Left colon (tissue), 2 donors: ENCODE measurements around the gene PDE7B. TPM values are rescaled to one million over a fixed set of nuclear protein-coding genes. Genes with fewer than 3 reads are reported as not detected.

ENCODE experiments used
- ATAC-seq: fragments of 200-7000 bp; cut with Tn5 transposase; one replicate; pipeline ENCODE4 v1.9.1; 2020; ENCODE audit warnings: mild to moderate bottlenecking, moderate library complexity
- DNase-seq, 2 donors: peaks; one replicate each; pipeline ENCODE4 v3.0.0-alpha.2; 2020
- intact Hi-C, 2 donors: fragments of 100-400 bp; cut with DNase I in 1 of 2; cut with micrococcal nuclease in 1 of 2; formaldehyde crosslinking; loops; one replicate each; pipeline versions ENCODE4 v1.11.2 to v1.14.0; 2022; cut with DNase I, micrococcal nuclease
- total RNA-seq, 2 donors: library from RNA; stranded (reverse); fragmentation: NEBNext Ultra II Directional; extraction: Animal tissue kit (Norgen Biotek cat#: 25700); gene quantifications; one replicate each; pipeline ENCODE4 v1.2.1, GENCODE V29; 2021
- donor health status: DM: no; HTN: no; CAD: no.
- donor health status: DM: yes; HTN: yes; CAD: no.

PDE7B gene
- total RNA-seq, 2 donors from 2014 or later: 1.4 to 2.5 TPM

DNA sequence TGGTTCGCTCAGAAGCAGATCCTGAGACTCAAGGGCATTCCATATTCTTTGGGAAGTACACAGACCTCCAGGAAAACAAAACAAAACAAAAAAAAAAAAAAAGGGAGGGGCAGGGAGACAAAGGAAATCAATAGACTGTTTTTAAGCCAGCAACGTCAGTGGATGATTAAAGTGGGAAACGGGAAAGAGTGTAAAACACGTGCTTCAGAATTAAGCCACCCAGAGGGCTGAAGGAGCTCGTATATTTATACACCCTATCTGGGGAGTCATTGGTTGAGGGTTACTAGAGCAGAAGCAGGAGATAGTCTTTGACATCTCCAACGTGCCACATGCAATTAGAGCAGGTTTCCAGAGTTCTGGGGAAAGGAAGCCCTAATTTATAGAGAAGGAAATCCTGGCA is 26.2 kb downstream of the PDE7B start:
- no peak for ATAC-seq
- intact Hi-C loops: no loop called here
- no peak for DNase-seq

DNA sequence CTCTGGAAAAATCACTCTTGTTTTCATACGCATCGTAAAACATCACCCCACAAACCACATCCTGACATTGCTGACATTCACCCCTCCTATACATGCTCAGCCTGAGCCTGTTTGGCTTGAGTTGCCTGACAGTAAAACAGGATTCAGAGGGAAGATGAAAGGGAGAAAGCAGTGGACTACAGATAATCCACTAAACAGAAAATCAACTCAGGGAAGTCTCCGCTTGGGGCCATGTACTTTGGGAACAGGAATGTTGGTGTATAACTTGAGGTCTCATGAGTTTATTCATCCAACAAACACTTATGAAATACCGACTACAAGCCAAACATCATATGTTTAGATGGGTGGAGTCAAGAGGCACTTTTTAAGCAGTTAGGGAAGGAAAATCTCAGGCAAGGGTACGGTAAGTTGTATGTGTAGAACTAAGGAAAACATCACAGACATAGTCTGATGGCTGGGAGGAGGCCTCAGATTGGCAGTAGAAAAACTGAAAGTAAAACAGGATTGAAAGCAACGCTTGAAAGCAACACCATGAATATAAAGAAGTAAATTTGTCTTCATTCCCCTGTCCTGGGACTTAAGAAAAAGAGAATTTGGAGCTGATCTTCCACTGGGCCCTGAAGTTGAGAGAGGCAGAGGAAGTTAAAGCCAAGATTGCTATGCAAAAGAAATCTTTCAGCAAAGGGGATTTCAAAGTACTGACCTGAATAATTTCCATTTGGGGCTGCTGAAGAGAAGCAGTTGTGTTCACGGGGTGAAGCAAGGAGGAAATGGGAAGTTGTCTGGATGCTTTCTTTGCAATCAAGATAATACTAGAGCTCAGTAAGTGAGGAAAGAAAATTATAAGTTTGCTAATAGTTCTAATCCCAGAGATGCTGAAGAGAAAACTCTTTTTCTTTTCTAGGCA is 28.8 kb downstream of the PDE7B start:
- intact Hi-C loops: no loop called here
- no peak for DNase-seq
- ATAC-seq: no peak

DNA sequence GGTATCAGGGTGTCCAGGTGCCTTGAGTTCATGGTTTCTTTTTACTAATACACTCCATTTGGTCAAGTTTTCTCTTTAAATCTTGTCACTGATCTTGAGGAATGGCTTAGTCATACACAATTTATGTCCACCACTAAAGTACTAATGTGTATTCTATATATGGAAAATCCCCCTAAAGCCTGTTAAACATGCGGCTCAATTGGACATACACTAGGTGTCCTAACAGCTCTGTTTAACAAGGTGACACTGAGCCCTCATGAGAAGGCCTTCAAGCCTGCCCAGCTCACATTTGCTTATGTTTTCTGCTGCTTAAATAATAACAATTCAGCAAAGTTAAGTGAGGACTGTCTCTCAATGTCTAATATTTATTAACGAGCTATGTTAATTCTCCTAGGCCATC is 31.5 kb downstream of the PDE7B start:
- DNase-seq (no peak), ATAC-seq (no peak)
- intact Hi-C loops: no loop called here

DNA sequence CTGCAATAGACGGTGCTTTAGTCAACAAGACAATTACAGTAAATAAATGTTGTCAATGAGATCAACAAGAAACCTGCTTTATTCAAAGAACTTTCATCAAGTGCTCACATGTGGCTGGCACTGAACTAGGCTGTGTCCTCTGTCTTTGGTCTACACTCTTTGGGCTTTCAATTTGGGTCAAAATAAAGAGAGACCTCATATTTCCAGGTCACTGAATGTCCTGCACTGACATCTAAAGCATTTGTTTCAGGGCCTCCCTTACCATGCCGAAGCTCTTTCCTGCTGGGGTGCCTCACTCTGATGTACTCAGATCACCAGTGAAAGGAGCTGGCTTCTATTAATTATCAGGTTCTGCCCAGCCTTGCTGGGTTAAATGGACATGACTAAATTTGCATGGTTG is 32.0 kb downstream of the PDE7B start:
- ATAC-seq: no peak
- no peak for DNase-seq
- intact Hi-C loops: no loop called here

DNA sequence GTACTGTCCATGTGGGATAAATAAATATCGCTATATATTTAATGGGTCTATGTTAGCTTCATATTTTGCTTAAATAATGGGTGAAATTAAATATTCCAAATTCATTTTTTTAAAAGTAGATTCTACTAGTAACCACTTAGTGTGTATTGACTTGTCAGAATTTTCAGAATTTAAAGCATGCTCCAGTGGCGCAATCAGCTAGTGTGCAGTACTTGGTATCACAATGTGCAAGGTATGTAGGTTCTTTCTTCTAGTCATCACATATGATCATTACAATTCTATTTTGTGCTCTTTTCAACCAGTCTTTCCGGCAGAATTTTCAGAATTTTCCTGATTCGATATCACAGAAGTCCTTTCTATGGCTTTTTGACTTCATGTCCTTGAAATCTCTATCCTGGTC is 32.6 kb downstream of the PDE7B start:
- ATAC-seq (no peak), DNase-seq (no peak)
- intact Hi-C loops: no loop called here

DNA sequence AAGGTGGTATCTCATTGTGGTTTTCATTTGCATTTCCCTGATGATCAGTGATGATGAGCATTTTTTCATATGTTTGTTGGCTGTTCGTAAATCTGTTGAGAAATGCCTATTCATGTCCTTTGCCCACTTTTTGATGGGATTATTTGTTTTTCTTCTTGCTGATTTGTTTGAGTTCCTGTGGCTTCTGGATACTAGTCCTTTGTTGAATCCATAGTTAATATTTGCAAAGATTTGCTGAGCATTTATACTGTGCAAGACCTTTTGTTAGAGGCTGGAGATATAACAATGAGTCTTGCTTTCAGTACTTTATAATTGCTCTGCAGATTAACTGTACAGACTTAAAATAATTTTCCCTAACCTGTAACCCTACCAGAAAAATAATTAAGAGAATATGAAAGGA is 35.6 kb downstream of the PDE7B start:
- no peak for ATAC-seq

DNA sequence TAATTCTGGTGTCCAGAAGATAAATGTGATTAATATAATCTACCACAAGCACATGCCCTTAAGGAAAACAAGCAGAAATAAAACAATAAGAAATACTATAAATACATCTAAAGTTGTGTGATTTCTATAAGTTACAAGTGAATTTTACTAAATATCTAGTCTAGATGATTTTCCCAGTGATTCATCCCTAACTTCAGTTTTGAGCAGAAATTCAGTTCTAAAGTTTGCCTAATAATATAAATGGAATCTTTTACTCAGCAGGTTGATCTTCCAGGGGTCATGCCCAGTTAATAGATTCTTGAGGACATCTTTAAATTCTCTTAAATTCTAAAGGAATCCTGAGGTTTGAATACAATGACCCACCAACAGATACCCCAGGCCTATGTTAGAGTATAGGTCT is 37.3 kb downstream of the PDE7B start:
- ATAC-seq (no peak), DNase-seq (no peak)
- intact Hi-C loops: no loop called here

More for the DNA sequence above, 35.6 kb downstream of the PDE7B start:
- DNase-seq: no peak
- intact Hi-C loops: no loop called here

DNA sequence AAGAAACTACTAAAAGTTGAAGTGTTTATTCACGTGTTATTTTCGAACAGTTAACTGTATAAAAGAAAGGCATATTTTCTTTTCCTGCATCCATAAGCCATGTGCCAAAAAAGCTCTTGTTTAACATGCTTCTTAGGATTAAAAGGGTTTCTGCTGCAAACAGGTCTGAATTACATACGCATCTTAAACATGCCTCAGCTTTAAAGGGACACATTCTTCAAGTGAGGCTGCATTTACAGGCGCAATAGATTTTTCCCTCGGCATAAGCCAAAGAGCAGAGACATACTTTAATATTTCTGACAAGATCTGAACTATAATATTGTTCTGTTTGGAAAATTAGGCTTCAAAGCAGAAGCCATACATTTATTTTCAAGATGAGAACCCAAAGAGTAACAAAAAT is 39.4 kb downstream of the PDE7B start:
- DNase-seq: no peak
- intact Hi-C loops: no loop called here
- ATAC-seq: no peak

DNA sequence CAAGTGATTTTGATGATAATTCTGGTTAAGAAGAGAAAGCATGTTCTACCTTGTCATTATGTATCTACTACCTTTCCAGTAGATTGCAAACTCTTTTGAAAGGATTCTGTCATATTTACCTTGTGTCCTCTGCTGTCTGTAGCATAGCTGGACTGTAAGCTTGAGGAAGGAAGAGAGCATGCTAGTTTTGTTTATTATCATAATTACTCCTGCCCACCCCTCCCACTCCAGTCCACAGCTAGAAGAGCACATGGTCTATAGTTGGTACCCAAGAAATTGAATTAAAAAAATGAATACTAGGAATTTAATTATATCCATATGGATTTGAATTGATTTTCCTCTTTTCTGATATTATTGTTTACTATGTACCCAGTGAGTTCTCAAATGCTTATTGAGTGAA is 40.2 kb downstream of the PDE7B start:
- intact Hi-C loops: no loop called here
- DNase-seq: no peak
- ATAC-seq: no peak

DNA sequence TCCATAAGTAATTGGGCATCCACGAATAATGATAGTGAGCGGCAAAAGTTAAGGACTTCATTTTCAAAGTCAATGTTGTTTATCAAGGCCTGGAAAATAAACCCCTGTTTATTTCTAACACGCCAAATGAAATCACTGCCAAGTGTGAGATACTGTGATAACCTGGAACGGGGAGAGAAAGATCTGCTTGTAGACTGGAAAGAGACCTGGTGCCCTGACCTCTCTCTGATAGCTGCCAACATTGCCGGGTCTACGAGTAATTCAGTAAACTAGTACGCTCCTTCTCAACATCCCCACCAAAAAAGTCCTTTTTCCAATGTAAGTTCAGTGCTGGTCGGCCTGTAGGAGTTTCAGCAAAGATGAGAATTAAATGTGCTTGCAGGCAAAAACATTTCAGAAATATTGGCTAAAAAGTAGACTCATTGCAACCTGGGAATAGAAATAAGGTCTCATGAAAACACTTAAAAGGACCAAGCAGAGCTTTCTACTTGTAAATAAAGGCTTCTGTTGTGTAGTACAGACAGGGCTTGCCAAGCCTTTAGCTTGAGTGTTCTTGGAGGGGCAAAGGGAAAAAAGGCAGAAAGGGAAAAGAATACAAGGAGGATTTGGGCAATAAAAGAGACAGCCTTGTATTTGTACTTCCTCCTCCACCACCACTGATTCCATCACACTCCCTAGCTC is 43.9 kb downstream of the PDE7B start:
- DNase-seq (no peak), ATAC-seq (no peak)
- intact Hi-C loops: no loop called here

DNA sequence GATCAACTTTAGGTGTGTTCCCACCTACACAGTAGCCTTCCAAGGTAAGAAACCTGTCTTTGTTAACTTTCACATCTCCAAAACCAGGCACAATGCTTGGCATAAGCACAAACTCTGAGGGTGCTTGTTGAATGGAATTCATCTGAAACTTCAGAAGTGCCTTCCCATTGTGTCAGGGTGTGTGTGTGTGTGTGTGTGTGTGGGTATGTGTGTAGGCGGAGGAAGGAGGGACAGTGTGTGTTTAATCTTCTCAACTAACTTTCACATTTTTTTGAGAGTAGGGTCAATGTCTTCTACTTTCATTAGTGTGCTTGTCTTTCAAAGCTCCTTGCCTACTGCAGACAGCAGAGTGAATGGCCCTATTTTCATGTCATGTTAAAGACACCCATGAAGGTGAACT is 45.6 kb downstream of the PDE7B start:
- no peak for ATAC-seq
- DNase-seq: no peak
- intact Hi-C loops: no loop called here

DNA sequence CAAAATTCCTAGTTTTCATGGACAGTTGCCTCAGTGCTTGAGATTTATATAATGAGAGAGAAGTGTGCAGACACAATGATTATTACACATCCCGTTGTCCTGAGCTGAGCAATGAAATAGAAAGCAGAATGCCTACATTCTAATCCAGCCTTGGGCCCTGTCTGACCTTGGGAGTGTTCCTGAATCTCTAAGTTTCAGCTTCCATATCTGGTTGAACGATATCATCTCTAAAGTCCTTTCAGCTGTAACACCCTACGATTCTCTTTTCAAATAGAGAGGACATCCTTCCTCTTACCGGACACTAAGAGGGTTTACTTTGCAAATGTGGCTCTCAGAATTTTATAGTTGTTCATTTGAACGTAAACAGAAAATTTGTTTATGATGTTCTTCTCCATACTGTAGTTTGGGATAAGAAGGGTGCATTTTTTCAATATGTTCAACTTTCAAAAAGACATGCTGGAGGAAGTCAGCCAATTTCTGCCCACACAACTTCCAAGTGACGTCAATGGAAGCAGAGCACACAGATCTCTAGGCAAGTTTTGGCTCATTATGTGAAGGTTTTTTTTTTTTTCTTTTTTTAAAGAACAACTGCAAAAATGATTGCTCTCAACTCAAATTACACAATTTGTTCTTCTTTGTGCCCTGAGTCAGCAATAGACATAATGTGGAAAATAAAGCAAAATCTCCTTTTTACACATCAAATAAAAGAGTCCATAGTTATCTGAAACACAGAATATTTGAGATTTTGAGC is 50.4 kb downstream of the PDE7B start:
- ATAC-seq: no peak
- no peak for DNase-seq
- intact Hi-C loops: no loop called here

DNA sequence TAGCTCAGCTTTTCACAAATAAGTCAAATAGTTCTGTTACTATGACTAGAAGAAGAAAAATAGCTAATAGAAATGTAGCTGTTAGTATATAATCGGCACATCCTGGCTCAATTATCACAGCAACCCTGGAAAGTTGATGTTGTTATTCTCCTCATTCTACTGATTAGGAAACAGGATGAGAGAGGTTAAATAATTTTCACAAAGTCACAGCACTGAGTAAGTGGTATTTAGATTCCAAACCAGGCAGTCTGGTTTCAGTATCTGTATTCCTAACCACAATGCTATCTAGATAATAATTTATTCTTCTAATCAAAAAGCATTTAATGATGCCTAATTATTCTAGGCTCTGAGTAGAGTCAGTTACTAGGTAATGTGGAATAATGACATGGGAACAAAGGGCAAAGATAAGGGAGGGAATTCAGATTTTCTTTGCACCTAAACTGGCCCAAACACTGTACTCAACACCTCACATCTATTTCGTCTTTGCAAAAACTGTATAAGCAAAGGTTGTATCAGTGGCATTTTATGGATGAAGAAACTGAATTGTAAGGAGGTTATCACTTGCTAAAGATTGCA is 51.3 kb downstream of the PDE7B start:
- ATAC-seq (no peak), DNase-seq (no peak)
- intact Hi-C loops: no loop called here

DNA sequence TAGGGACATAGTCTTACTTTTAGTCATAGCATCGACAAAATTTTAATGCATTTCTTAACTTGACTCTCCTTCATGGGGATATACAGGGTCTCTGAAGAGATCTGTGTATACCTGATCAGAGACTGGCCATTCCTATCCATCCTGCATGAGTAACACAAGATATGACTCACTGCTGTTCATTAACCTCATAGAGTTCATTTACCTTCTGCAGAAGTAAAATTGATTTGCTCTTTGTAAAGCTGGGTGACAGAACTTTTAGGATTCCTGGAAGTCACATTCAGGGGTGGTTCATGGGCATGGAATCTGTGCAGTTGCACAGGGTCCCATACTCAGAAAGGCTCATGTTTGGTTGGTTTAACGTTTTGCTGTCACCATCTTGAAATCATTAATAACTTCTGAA is 53.2 kb downstream of the PDE7B start:
- intact Hi-C loops: no loop called here
- ATAC-seq: no peak
- no peak for DNase-seq

DNA sequence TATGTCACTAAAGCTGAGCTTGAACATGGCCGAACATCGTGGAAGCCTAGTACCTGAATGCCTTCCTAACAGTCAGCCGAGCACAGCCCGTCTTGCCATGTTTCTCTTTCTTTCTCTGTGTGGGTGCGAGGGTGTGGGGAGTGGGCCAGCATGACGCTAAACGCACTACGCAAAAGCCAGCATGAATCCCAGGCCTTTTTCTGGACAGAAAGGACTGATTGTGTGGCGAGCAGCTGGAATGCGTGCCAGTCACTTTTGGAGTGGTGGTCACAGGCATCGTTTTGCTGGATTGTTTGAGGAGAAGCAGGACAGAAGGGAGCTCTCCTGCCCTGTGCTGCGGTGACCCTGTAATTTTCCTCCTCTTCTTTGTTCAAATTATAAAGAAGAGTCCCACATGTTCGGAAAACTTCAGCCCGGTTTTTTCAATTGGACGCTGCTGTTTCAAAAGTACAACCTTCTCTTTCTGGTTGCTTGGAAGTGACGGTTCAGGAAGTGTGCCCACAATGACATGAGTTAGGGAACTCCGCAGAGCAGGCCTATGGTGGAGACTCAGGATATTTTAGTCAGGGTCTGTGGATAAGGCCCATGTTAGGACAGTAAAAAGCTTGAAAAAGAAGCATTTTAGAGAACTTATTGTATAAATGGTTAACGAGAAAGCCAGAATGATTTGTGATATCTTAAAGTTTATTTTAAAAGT is 54.3 kb downstream of the PDE7B start:
- DNase-seq (no peak), ATAC-seq (no peak)

DNA sequence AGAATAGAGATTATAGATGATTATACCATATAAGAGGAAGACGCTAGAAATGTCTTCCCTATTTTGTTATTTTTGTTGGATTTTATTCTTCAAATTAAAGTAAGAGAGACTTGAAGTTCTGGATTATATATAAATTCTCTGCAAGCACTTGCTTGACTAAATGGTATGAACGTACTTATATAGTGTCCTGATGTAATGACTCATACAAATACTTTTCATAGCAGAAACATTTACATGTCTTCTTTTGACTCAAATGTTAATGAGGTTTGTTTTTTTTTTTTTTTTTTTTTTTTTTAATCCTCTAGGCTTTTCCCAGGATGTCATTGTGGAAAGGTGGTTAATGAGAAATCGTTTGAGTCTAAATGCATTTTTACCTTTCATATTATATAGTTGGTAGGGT is 55.0 kb downstream of the PDE7B start:
- intact Hi-C loops: no loop called here
- ATAC-seq: no peak
- no peak for DNase-seq

More for the DNA sequence above, 54.3 kb downstream of the PDE7B start:
- intact Hi-C loops: no loop called here

DNA sequence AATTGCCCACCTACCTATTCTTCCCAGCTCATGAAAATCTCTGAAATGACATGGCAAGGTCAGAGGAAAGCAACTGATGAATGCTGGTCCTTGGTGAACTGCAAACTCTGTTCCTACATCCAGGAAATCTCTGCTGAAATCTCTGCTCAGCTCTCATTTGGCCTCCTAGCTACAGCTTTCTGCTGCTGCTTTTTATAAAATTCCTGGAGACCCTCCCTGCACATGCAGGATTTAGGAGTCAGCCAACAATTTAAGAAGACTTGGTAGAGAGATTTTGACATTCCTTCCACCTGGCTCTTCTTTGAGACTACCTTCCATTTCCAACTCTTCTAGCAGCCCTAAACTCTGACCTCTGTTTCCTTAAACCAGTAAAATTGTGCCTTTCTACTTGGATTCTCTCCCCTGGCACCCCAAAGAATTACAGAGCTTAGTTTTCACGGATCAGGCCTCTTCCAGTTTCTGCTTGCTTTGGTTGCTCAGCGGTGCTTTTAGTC is 55.5 kb downstream of the PDE7B start:
- ATAC-seq (no peak), DNase-seq (no peak)
- intact Hi-C loops: no loop called here

DNA sequence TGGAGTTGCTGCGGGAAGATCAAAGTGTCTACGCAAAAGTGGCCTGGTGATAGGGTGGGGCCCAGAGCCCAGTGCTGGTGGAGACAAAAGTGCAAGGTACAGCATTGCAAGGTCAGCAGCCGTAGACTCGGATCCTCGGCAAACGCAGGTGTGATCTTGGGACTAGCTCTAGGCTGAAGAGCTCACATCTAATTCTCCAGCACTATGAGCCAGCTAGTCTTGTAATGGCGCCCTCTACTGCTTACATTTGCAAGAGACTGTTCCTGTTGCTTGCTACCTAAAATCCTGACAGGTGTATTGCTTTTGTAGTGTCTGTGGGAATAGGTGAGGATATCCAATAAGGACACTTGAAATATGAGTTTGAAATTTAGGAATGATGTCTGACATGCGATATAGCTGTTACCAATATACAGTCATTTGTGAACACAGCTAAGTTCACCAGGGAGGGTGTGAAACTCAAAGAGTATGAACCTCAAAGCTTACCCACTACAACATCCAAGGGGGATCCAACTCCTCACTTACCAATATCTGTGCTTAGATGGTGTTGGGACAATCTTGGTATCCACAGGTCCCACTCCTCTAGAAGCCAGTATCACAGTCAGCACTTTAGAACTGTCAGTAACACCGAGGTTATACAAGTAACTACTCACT is 58.4 kb downstream of the PDE7B start:
- ATAC-seq (peak; percentile 91), DNase-seq (peak; percentile 35 to 46)
- intact Hi-C loops: no loop called here
